ENCODE data around the gene RALGPS2. TPM values are rescaled to one million over a fixed set of nuclear protein-coding genes. Genes with fewer than 3 reads are reported as not detected.

The RALGPS2 gene
- polyA plus RNA-seq, 1 experiment: 27.7 TPM

DNA sequence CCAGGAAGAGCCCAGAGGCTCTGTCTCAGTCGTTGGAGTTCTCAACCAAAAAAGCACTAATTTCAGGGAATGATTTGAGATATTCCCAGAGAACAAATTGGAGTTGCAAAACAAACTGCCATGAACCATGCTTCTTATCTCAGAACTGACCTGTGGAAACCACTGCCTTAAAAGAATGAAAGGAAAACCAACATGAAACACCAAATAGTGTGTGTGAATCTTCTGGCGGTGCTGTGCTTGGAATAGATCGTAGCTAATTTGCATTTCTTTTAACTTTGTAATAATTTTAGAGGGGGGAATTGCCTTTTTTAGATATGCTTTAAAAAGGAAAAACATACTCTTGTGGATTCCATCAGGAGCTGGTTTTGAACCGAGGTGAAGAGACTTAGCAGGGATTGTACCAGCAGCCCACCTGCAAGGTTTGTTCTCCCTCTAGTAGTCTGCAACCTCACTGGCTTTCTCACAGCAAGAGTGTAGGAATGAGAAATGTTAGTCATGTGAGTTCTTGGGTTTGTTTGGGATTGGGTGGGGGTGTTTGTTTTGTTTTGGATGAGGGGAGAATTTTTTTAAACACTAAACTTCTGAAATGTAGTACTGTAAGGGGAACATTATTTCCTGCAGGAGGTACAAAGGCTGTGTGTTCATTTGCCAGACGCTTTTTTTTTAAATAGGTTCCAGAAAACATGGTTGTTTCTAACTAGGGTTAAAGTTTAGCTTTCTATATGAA lies 191.6 kb downstream of the RALGPS2 start:
- TF ChIP-seq, protein P1, sequence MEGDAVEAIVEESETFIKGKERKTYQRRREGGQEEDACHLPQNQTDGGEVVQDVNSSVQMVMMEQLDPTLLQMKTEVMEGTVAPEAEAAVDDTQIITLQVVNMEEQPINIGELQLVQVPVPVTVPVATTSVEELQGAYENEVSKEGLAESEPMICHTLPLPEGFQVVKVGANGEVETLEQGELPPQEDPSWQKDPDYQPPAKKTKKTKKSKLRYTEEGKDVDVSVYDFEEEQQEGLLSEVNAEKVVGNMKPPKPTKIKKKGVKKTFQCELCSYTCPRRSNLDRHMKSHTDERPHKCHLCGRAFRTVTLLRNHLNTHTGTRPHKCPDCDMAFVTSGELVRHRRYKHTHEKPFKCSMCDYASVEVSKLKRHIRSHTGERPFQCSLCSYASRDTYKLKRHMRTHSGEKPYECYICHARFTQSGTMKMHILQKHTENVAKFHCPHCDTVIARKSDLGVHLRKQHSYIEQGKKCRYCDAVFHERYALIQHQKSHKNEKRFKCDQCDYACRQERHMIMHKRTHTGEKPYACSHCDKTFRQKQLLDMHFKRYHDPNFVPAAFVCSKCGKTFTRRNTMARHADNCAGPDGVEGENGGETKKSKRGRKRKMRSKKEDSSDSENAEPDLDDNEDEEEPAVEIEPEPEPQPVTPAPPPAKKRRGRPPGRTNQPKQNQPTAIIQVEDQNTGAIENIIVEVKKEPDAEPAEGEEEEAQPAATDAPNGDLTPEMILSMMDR (IDR thresholded peaks at IDR 0.05; ENCODE audit: insufficient read depth, low read depth, low read length): no peak
- DNase-seq (ENCODE audit: low read depth): no peak
- H3K27me3 ChIP-seq (ENCODE audit: control insufficient read depth, insufficient read depth, low read length): no peaks in the 10 kb centered on the region
- ChIA-PET POLR2A (no interaction called here), CTCF (interaction anchor here (1.0 kb wide), 1 partner anchor 9 kb away, joined by 3 read pairs; no protein-coding TSS in a partner anchor)
- peaks cover 1% of the 10 kb centered on the region; the same call in 1 of the 2 replicates for H3K36me3 ChIP-seq (ENCODE audit: control insufficient read depth, insufficient read depth, low read length)
- H3K4me3 ChIP-seq (ENCODE audit: low read depth, low read length): no peak overlapping the region

DNA sequence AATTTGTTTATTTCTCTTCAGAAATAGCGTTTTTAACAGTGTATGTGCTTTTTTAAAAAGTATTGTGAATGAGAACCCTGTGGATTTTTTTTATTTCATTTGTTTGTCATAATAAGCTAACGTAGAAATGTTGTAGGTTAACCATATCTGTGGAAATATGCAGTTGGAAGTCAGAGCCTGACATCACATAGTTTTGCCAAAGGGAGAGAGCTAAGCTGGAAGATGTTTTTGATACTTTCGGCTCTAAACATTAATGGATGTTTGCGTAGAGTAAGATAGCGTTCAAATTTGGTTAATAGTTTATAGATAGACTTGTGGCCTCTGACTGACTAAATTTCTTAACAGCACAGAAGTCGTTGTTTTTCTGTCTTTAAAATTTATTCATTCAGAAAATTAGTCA lies 193.3 kb downstream of the RALGPS2 start:
- no peaks in the 10 kb centered on the region for H3K27me3 ChIP-seq (ENCODE audit: control insufficient read depth, insufficient read depth, low read length)
- POLR2A ChIA-PET: no interaction called here
- CTCF ChIA-PET: no interaction called here
- H3K4me3 ChIP-seq (ENCODE audit: low read depth, low read length): no peak overlapping the region
- DNase-seq (ENCODE audit: low read depth): no peak
- TF ChIP-seq, protein P1 (IDR thresholded peaks at IDR 0.05; ENCODE audit: insufficient read depth, low read depth, low read length): no peak
- H3K36me3 ChIP-seq (ENCODE audit: control insufficient read depth, insufficient read depth, low read length): peaks cover 1% of the 10 kb centered on the region; the same call in 1 of the 2 replicates

DNA sequence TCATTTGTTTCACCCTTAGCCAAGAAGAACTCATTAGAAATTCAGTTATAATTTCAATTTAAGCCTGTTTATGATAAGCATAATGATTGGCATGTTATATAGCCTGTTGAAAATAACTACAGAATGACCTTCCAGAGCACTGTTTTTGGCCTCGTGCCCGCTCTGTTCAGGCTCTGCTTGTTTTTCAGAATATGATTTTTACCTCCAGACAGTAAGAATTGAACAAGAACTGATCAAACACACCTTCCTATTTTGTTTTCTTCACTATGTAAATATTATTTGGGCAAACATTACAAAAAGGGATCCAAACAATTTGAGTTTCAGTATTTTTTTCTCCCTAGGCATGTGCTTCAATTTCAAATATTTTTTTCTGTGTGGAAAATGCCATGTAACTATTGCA lies 193.9 kb downstream of the RALGPS2 start:
- no peak overlapping the region for H3K4me3 ChIP-seq (ENCODE audit: low read depth, low read length)
- no peak for DNase-seq (ENCODE audit: low read depth)
- TF ChIP-seq, protein P1 (IDR thresholded peaks at IDR 0.05; ENCODE audit: insufficient read depth, low read depth, low read length): no peak
- POLR2A ChIA-PET: no interaction called here
- H3K36me3 ChIP-seq (ENCODE audit: control insufficient read depth, insufficient read depth, low read length): peaks cover 1% of the 10 kb centered on the region; the same call in 1 of the 2 replicates
- no peaks in the 10 kb centered on the region for H3K27me3 ChIP-seq (ENCODE audit: control insufficient read depth, insufficient read depth, low read length)
- CTCF ChIA-PET: no interaction called here

DNA sequence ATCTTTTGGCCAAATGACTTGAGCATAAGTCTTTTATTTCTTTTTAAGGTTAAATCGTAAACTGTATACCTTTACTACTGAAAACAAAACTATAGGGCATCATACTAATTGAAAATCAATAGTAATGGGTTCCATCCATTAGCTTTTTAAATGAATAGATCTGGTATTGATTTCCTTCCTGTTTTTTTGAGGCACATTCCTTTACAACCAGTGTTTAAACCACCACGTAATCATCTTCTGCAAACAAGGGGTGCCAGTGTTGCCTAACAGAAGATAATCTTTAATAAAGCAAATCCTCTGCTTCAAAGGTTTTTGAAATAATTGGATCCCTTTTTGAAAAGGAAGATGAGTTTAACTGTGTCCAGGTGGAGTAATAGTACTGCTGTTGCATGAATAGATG lies 194.5 kb downstream of the RALGPS2 start:
- no peak for DNase-seq (ENCODE audit: low read depth)
- H3K27me3 ChIP-seq (ENCODE audit: control insufficient read depth, insufficient read depth, low read length): no peaks in the 10 kb centered on the region
- ChIA-PET CTCF (no interaction called here), POLR2A (no interaction called here)
- TF ChIP-seq, protein P1 (IDR thresholded peaks at IDR 0.05; ENCODE audit: insufficient read depth, low read depth, low read length): no peak
- H3K4me3 ChIP-seq (ENCODE audit: low read depth, low read length): no peak overlapping the region
- H3K36me3 ChIP-seq (ENCODE audit: control insufficient read depth, insufficient read depth, low read length): peaks cover 1% of the 10 kb centered on the region; the same call in 1 of the 2 replicates

DNA sequence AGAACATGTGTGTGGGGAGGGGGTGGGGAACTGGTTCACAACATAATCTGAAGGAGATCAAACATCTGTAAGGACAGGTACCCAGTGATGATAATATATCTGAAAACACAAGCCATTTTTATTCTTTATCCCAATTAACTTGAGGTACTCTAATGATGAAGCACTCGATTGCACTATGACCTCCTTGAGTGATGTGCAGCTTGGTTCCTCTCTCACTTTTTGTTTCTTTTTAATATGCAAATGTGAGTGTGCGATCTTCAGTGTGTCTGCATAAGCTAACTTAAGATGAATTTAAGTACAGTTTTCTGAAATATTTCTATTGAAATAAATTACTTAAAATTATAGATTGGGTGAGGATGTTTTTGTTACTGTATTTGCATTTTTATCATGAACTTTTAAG lies 196.5 kb downstream of the RALGPS2 start:
- Histone ChIP-seq H3K4me3 (ENCODE audit: low read depth, low read length) (no peak overlapping the region), H3K36me3 (ENCODE audit: control insufficient read depth, insufficient read depth, low read length) (peaks cover 1% of the 10 kb centered on the region; the same call in 1 of the 2 replicates), H3K27me3 (ENCODE audit: control insufficient read depth, insufficient read depth, low read length) (no peaks in the 10 kb centered on the region)
- DNase-seq (ENCODE audit: low read depth): no peak
- ChIA-PET POLR2A (no interaction called here), CTCF (interaction anchor here (0.6 to 1.3 kb wide), 2 partner anchors 14 to 388 kb away, joined by 3 to 4 read pairs; no protein-coding TSS in a partner anchor)
- TF ChIP-seq, protein P1 (IDR thresholded peaks at IDR 0.05; ENCODE audit: insufficient read depth, low read depth, low read length): no peak
